ENCODE measurements around the gene NUP43.

GRCh38 chr6:149716181-149716963 is 30.0 kb downstream of the NUP43 start:
- TF ChIP-seq, protein P1, sequence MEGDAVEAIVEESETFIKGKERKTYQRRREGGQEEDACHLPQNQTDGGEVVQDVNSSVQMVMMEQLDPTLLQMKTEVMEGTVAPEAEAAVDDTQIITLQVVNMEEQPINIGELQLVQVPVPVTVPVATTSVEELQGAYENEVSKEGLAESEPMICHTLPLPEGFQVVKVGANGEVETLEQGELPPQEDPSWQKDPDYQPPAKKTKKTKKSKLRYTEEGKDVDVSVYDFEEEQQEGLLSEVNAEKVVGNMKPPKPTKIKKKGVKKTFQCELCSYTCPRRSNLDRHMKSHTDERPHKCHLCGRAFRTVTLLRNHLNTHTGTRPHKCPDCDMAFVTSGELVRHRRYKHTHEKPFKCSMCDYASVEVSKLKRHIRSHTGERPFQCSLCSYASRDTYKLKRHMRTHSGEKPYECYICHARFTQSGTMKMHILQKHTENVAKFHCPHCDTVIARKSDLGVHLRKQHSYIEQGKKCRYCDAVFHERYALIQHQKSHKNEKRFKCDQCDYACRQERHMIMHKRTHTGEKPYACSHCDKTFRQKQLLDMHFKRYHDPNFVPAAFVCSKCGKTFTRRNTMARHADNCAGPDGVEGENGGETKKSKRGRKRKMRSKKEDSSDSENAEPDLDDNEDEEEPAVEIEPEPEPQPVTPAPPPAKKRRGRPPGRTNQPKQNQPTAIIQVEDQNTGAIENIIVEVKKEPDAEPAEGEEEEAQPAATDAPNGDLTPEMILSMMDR (IDR thresholded peaks at IDR 0.05), result no peak
- TF ChIP-seq POLR2A (IDR thresholded peaks at IDR 0.05) (no peak), EP300 (IDR thresholded peaks at IDR 0.05) (no peak)

All from tibial nerve (tissue), 4 donors.